ENCODE results near the gene FLT3.

Gene FLT3

GRCh38 chr13:28077231-28077630, 23.1 kb downstream of the FLT3 start:
- Histone ChIP-seq H3K36me3 (ENCODE audit: low read length) (no peaks in the 10 kb centered on the region), H3K27ac (ENCODE audit: low read depth, low read length) (no peak overlapping the region), H3K4me3 (ENCODE audit: insufficient read depth, low read length, poor library complexity, severe bottlenecking) (no peak overlapping the region), H3K9ac (ENCODE audit: low read length) (no peak overlapping the region), H3F3A (ENCODE audit: insufficient read depth) (no peaks in the 10 kb centered on the region), H2AFZ (ENCODE audit: low read depth, low read length, severe bottlenecking) (no peak overlapping the region), H3K4me2 (ENCODE audit: low read depth, low read length, poor library complexity, severe bottlenecking) (no peak overlapping the region), H3K9me3 (ENCODE audit: insufficient read depth, low read length) (no peaks in the 10 kb centered on the region), H3K9me2 (replicated peaks; ENCODE audit: insufficient read depth, low read length) (no peaks in the 10 kb centered on the region), H3K27me3 (ENCODE audit: low read length) (no peaks in the 10 kb centered on the region), H4K20me1 (ENCODE audit: low read depth, low read length) (no peaks in the 10 kb centered on the region), H3K79me2 (ENCODE audit: insufficient read depth, low read length) (no peaks in the 10 kb centered on the region)
- TF ChIP-seq EZH2phosphoT487 (conservative IDR thresholded peaks at IDR 0.05; ENCODE audit: low read length) = no peak
- TF ChIP-seq CTCF (IDR thresholded peaks at IDR 0.05; ENCODE audit: insufficient read depth, low read length, poor library complexity, severe bottlenecking) = no peak

GRCh38 chr13:28071424-28071823, 29.0 kb downstream of the FLT3 start:
- no peak overlapping the region for H2AFZ ChIP-seq (ENCODE audit: low read depth, low read length, severe bottlenecking)
- no peak for TF ChIP-seq EZH2phosphoT487 (conservative IDR thresholded peaks at IDR 0.05; ENCODE audit: low read length)
- no peak for TF ChIP-seq CTCF (IDR thresholded peaks at IDR 0.05; ENCODE audit: insufficient read depth, low read length, poor library complexity, severe bottlenecking)
- no peaks in the 10 kb centered on the region for H3K79me2 ChIP-seq (ENCODE audit: insufficient read depth, low read length)
- H3K27ac ChIP-seq (ENCODE audit: low read depth, low read length) = no peak overlapping the region
- H3K36me3 ChIP-seq (ENCODE audit: low read length) = no peaks in the 10 kb centered on the region
- no peak overlapping the region for H3K4me2 ChIP-seq (ENCODE audit: low read depth, low read length, poor library complexity, severe bottlenecking)
- no peaks in the 10 kb centered on the region for H3K9me2 ChIP-seq (replicated peaks; ENCODE audit: insufficient read depth, low read length)
- H4K20me1 ChIP-seq (ENCODE audit: low read depth, low read length) = no peaks in the 10 kb centered on the region
- no peak overlapping the region for H3K4me3 ChIP-seq (ENCODE audit: insufficient read depth, low read length, poor library complexity, severe bottlenecking)
- H3K27me3 ChIP-seq (ENCODE audit: low read length) = no peaks in the 10 kb centered on the region
- no peaks in the 10 kb centered on the region for H3F3A ChIP-seq (ENCODE audit: insufficient read depth)
- no peaks in the 10 kb centered on the region for H3K9me3 ChIP-seq (ENCODE audit: insufficient read depth, low read length)
- H3K9ac ChIP-seq (ENCODE audit: low read length) = no peak overlapping the region

- H3K9me2 ChIP-seq (replicated peaks; ENCODE audit: insufficient read depth, low read length) = no peaks in the 10 kb centered on the region
- no peak overlapping the region for H3K9ac ChIP-seq (ENCODE audit: low read length)
- H3K27ac ChIP-seq (ENCODE audit: low read depth, low read length) = no peak overlapping the region
- no peak overlapping the region for H3K4me3 ChIP-seq (ENCODE audit: insufficient read depth, low read length, poor library complexity, severe bottlenecking)
- no peaks in the 10 kb centered on the region for H3K27me3 ChIP-seq (ENCODE audit: low read length)
- H3F3A ChIP-seq (ENCODE audit: insufficient read depth) = no peaks in the 10 kb centered on the region
- no peak overlapping the region for H2AFZ ChIP-seq (ENCODE audit: low read depth, low read length, severe bottlenecking)
- H3K4me2 ChIP-seq (ENCODE audit: low read depth, low read length, poor library complexity, severe bottlenecking) = no peak overlapping the region
- H3K79me2 ChIP-seq (ENCODE audit: insufficient read depth, low read length) = no peaks in the 10 kb centered on the region
- TF ChIP-seq EZH2phosphoT487 (conservative IDR thresholded peaks at IDR 0.05; ENCODE audit: low read length) = no peak
- no peaks in the 10 kb centered on the region for H4K20me1 ChIP-seq (ENCODE audit: low read depth, low read length)
- H3K9me3 ChIP-seq (ENCODE audit: insufficient read depth, low read length) = no peaks in the 10 kb centered on the region
- H3K36me3 ChIP-seq (ENCODE audit: low read length) = no peaks in the 10 kb centered on the region
Measured at GRCh38 chr13:28067491-28067890, 32.9 kb downstream of the FLT3 start.

- Histone ChIP-seq H3K27me3 (ENCODE audit: low read length) (no peaks in the 10 kb centered on the region), H3K79me2 (ENCODE audit: insufficient read depth, low read length) (no peaks in the 10 kb centered on the region), H2AFZ (ENCODE audit: low read depth, low read length, severe bottlenecking) (no peak overlapping the region), H3K36me3 (ENCODE audit: low read length) (no peaks in the 10 kb centered on the region), H3F3A (ENCODE audit: insufficient read depth) (no peaks in the 10 kb centered on the region), H3K9me3 (ENCODE audit: insufficient read depth, low read length) (no peaks in the 10 kb centered on the region), H3K4me2 (ENCODE audit: low read depth, low read length, poor library complexity, severe bottlenecking) (no peak overlapping the region), H3K4me3 (ENCODE audit: insufficient read depth, low read length, poor library complexity, severe bottlenecking) (no peak overlapping the region), H3K9ac (ENCODE audit: low read length) (no peak overlapping the region), H4K20me1 (ENCODE audit: low read depth, low read length) (no peaks in the 10 kb centered on the region), H3K9me2 (replicated peaks; ENCODE audit: insufficient read depth, low read length) (no peaks in the 10 kb centered on the region), H3K27ac (ENCODE audit: low read depth, low read length) (no peak overlapping the region)
- TF ChIP-seq EZH2phosphoT487 (conservative IDR thresholded peaks at IDR 0.05; ENCODE audit: low read length) (no peak), CTCF (IDR thresholded peaks at IDR 0.05; ENCODE audit: insufficient read depth, low read length, poor library complexity, severe bottlenecking) (peak; percentile 44)
Measured at GRCh38 chr13:28058866-28059613, 41.3 kb downstream of the FLT3 start.
